ENCODE measurements around the gene ZEB2.

ZEB2 gene

DNA sequence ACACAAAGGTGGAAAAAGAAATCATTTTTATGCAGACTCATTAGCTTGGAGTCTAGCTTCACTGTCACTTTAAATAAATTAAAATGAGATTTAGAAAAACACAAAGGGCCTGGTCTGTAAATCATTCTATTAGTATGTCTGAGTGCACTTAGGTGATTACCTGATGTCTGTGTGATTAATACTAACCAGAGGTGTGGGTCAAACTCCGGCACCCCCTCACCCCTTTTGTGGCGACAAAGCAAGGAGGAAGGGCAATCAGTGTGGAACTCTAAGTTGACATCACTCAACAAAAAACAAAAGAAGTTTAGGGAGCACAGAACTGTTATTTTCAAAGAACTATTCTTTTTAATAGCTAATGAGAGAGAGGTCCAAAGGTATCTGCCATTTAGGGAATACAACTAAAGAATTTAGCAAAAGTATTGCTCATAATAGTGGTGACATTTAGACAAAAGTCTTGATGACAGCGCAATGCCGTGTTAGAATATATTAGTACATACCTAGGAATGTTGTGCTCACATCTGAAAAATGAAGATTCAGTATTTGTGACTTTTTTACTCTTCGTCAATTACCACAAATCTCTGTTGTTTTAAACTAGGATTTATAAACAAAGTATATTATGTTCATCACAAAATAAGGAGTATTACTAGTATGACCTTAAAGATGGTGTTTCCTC is 66.3 kb downstream of the ZEB2 start:
- no peaks in the 10 kb centered on the region for H3K9me2 ChIP-seq (ENCODE audit: low read depth, low read length)
- H3K79me2 ChIP-seq (ENCODE audit: insufficient read depth, low read length): peaks cover 32% of the 10 kb centered on the region
- no peak overlapping the region for H2AFZ ChIP-seq (ENCODE audit: low read length)
- no peaks in the 10 kb centered on the region for H3K9me3 ChIP-seq (ENCODE audit: low read length)
- no peaks in the 10 kb centered on the region for H4K20me1 ChIP-seq (ENCODE audit: insufficient read depth, low read length)
- H3K27ac ChIP-seq (ENCODE audit: low read depth, low read length, poor library complexity, severe bottlenecking): peak overlapping the region; percentile 81
- peaks cover 100% of the 10 kb centered on the region for H3K4me1 ChIP-seq (ENCODE audit: insufficient read depth, low read length, severe bottlenecking)
- H3K4me2 ChIP-seq (ENCODE audit: low read length): peak overlapping the region; percentile 72; the same call in 1 of the 2 replicates
- no peaks in the 10 kb centered on the region for H3K27me3 ChIP-seq (ENCODE audit: insufficient read depth, low read length)
- TF ChIP-seq EZH2 (IDR thresholded peaks at IDR 0.05; ENCODE audit: borderline replicate concordance, low read length): no peak
- TF ChIP-seq, protein P1, sequence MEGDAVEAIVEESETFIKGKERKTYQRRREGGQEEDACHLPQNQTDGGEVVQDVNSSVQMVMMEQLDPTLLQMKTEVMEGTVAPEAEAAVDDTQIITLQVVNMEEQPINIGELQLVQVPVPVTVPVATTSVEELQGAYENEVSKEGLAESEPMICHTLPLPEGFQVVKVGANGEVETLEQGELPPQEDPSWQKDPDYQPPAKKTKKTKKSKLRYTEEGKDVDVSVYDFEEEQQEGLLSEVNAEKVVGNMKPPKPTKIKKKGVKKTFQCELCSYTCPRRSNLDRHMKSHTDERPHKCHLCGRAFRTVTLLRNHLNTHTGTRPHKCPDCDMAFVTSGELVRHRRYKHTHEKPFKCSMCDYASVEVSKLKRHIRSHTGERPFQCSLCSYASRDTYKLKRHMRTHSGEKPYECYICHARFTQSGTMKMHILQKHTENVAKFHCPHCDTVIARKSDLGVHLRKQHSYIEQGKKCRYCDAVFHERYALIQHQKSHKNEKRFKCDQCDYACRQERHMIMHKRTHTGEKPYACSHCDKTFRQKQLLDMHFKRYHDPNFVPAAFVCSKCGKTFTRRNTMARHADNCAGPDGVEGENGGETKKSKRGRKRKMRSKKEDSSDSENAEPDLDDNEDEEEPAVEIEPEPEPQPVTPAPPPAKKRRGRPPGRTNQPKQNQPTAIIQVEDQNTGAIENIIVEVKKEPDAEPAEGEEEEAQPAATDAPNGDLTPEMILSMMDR (IDR thresholded peaks at IDR 0.05; ENCODE audit: low read length): no peak
- H3K9ac ChIP-seq (ENCODE audit: low read length): peak overlapping the region; percentile 32; the same call in 1 of the 2 replicates
- 0 out of 2 replicates have a peak, but pooled peaks cover 4% of the 10 kb centered on the region for H3F3A ChIP-seq (ENCODE audit: insufficient read depth, low read length)
- no peak overlapping the region for H3K4me3 ChIP-seq (ENCODE audit: low read depth, low read length, poor library complexity, severe bottlenecking)
- H3K36me3 ChIP-seq (ENCODE audit: insufficient read depth, low read length): no peaks in the 10 kb centered on the region

DNA sequence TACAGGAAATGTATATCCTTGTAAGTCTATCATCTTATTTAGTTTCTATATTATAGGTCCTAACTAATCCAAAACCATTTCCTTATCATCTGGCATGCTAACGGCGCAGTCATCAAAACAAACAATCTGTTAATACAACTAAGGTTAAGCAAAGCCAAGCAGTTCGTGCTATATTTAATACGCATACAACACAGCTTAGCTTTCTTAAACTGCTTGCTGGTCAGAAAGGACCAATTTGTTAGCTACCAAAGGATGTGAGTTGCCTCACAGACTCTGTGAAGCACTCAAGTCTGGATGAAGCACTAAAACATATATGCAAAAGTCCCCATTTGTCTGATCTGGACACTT is 67.0 kb downstream of the ZEB2 start:
- no peaks in the 10 kb centered on the region for H3K9me3 ChIP-seq (ENCODE audit: low read length)
- peak overlapping the region; percentile 41 for H3K4me3 ChIP-seq (ENCODE audit: low read depth, low read length, poor library complexity, severe bottlenecking)
- no peaks in the 10 kb centered on the region for H3K36me3 ChIP-seq (ENCODE audit: insufficient read depth, low read length)
- TF ChIP-seq, protein P1 (IDR thresholded peaks at IDR 0.05; ENCODE audit: low read length): no peak
- no peak for TF ChIP-seq EZH2 (IDR thresholded peaks at IDR 0.05; ENCODE audit: borderline replicate concordance, low read length)
- H3K9ac ChIP-seq (ENCODE audit: low read length): peak overlapping the region; percentile 32; the same call in 1 of the 2 replicates
- no peak overlapping the region for H2AFZ ChIP-seq (ENCODE audit: low read length)
- H3K27ac ChIP-seq (ENCODE audit: low read depth, low read length, poor library complexity, severe bottlenecking): peak overlapping the region; percentile 81
- H3K4me1 ChIP-seq (ENCODE audit: insufficient read depth, low read length, severe bottlenecking): peaks cover 100% of the 10 kb centered on the region
- no peaks in the 10 kb centered on the region for H3K27me3 ChIP-seq (ENCODE audit: insufficient read depth, low read length)
- no peaks in the 10 kb centered on the region for H3K9me2 ChIP-seq (ENCODE audit: low read depth, low read length)
- H3K79me2 ChIP-seq (ENCODE audit: insufficient read depth, low read length): peaks cover 32% of the 10 kb centered on the region
- H4K20me1 ChIP-seq (ENCODE audit: insufficient read depth, low read length): no peaks in the 10 kb centered on the region
- peak overlapping the region; percentile 72 for H3K4me2 ChIP-seq (ENCODE audit: low read length)
- H3F3A ChIP-seq (ENCODE audit: insufficient read depth, low read length): peaks cover 4% of the 10 kb centered on the region; the same call in 1 of the 2 replicates

- Histone ChIP-seq H3K9me2 (ENCODE audit: low read depth, low read length) (no peaks in the 10 kb centered on the region), H3K79me2 (ENCODE audit: insufficient read depth, low read length) (peaks cover 32% of the 10 kb centered on the region), H3K36me3 (ENCODE audit: insufficient read depth, low read length) (no peaks in the 10 kb centered on the region), H3K9me3 (ENCODE audit: low read length) (no peaks in the 10 kb centered on the region), H3K4me1 (ENCODE audit: insufficient read depth, low read length, severe bottlenecking) (peaks cover 100% of the 10 kb centered on the region), H3K4me3 (ENCODE audit: low read depth, low read length, poor library complexity, severe bottlenecking) (peak overlapping the region; percentile 41), H3K9ac (ENCODE audit: low read length) (peak overlapping the region; percentile 32; the same call in 1 of the 2 replicates), H3K27ac (ENCODE audit: low read depth, low read length, poor library complexity, severe bottlenecking) (peak overlapping the region; percentile 81), H3F3A (ENCODE audit: insufficient read depth, low read length) (peaks cover 4% of the 10 kb centered on the region; the same call in 1 of the 2 replicates), H4K20me1 (ENCODE audit: insufficient read depth, low read length) (no peaks in the 10 kb centered on the region), H3K27me3 (ENCODE audit: insufficient read depth, low read length) (no peaks in the 10 kb centered on the region), H3K4me2 (ENCODE audit: low read length) (peak overlapping the region; percentile 72), H2AFZ (ENCODE audit: low read length) (no peak overlapping the region)
- TF ChIP-seq EZH2 (IDR thresholded peaks at IDR 0.05; ENCODE audit: borderline replicate concordance, low read length): no peak
- TF ChIP-seq, protein P1 (IDR thresholded peaks at IDR 0.05; ENCODE audit: low read length): peak; percentile 12; the same call in 1 of the 2 replicates
Measured at GRCh38 chr2:144452169-144452988, 67.5 kb downstream of the ZEB2 start.
